ENCODE measurements around the gene JAML.

The JAML gene

DNA sequence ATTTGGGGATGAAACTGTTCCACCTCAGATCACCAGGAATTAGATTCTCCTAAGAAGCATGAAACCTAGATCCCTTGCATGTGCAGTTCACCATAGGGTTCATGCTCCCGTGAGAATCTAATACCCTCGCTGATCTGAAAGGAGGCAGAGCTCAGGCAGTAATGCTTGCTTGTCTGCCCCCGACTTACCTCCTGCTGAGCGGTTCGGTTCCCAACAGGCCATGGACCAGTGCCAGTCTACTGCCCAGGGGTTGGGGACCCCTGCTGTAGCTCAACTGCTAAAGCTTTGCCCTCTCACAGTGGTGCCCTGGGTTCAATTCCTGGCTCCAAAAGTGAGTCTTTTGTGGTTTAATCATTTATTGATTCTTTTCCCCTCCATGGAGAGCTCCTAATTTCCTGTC lies 3.4 kb downstream of the JAML start:
- TF ChIP-seq, protein P1, sequence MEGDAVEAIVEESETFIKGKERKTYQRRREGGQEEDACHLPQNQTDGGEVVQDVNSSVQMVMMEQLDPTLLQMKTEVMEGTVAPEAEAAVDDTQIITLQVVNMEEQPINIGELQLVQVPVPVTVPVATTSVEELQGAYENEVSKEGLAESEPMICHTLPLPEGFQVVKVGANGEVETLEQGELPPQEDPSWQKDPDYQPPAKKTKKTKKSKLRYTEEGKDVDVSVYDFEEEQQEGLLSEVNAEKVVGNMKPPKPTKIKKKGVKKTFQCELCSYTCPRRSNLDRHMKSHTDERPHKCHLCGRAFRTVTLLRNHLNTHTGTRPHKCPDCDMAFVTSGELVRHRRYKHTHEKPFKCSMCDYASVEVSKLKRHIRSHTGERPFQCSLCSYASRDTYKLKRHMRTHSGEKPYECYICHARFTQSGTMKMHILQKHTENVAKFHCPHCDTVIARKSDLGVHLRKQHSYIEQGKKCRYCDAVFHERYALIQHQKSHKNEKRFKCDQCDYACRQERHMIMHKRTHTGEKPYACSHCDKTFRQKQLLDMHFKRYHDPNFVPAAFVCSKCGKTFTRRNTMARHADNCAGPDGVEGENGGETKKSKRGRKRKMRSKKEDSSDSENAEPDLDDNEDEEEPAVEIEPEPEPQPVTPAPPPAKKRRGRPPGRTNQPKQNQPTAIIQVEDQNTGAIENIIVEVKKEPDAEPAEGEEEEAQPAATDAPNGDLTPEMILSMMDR (IDR thresholded peaks at IDR 0.05) = no peak

DNA sequence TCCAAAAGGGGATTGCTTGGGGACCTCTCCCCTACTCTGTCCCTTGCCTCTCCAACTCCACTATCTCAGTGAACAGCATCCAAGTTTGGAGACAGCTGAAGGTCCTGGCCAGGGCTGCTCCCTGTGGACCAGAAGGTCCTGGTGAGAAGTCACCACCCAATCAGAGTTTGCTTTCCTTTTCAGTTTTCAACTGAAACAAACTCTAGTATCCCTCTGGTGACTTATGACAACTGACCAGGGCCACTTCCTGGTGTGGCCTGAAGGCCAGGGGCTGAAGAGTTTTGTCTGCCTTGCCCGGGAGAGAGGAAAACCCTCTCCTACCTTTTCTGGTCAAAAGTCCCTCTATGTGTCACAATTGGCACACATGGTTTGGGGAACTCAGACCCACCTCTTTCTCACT lies 5.1 kb downstream of the JAML start:
- TF ChIP-seq, protein P1 (IDR thresholded peaks at IDR 0.05) = no peak

GRCh38 chr11:118219244-118219643 lies 5.6 kb downstream of the JAML start:
- TF ChIP-seq, protein P1 (IDR thresholded peaks at IDR 0.05) = no peak

GRCh38 chr11:118217575-118217974 lies 7.2 kb downstream of the JAML start:
- TF ChIP-seq, protein P1 (IDR thresholded peaks at IDR 0.05) = no peak

GRCh38 chr11:118216621-118217481 lies 8.0 kb downstream of the JAML start:
- TF ChIP-seq, protein P1 (IDR thresholded peaks at IDR 0.05) = no peak

- TF ChIP-seq, protein P1 (IDR thresholded peaks at IDR 0.05) = no peak
Measured at GRCh38 chr11:118215765-118216164, 9.0 kb downstream of the JAML start.

- TF ChIP-seq, protein P1 (IDR thresholded peaks at IDR 0.05) = no peak
Measured at GRCh38 chr11:118215262-118215661, 9.5 kb downstream of the JAML start.
